Astrocyte (in vitro differentiated cells and primary cell): ENCODE data around the gene SCYL1. TPM values are rescaled to one million over a fixed set of nuclear protein-coding genes. Genes with fewer than 3 reads are reported as not detected.

Experiments used
- DNase-seq: peaks from one replicate; pipeline ENCODE4 v3.0.0-alpha.2; 2010; ENCODE audit warnings: low read depth
- FAIRE-seq: peaks from 2 replicates; lab custom pipeline; 2011; peaks lifted over from hg19 to GRCh38; lab: Jason Lieb, UNC
- H2AFZ ChIP-seq: 2 replicates; pipeline ENCODE4 v1.6.0; 2012; ENCODE audit warnings: low read depth, low read length, inconsistent platforms
- H3K27ac ChIP-seq: 2 replicates; pipeline ENCODE4 v1.5.1; 2011; ENCODE audit warnings: low read depth, low read length, inconsistent platforms
- H3K27me3 ChIP-seq: 2 replicates; pipeline ENCODE4 v1.6.0; 2011; ENCODE audit warnings: low read length, inconsistent platforms; ENCODE audit not compliant: insufficient read depth
- H3K36me3 ChIP-seq: 2 replicates; pipeline ENCODE4 v1.5.1; 2011; ENCODE audit warnings: low read length, inconsistent platforms; ENCODE audit not compliant: insufficient read depth
- H3K4me1 ChIP-seq: 2 replicates; pipeline ENCODE4 v1.5.1; 2011; ENCODE audit warnings: low read length, inconsistent platforms; ENCODE audit not compliant: insufficient read depth
- H3K4me2 ChIP-seq: 2 replicates; pipeline ENCODE4 v1.6.0; 2012; ENCODE audit warnings: low read length, inconsistent platforms
- H3K4me3 ChIP-seq: 2 replicates; pipeline ENCODE4 v1.5.1; 2011; ENCODE audit warnings: low read depth, mild to moderate bottlenecking, low read length, inconsistent platforms; ENCODE audit not compliant: insufficient read depth
- H3K79me2 ChIP-seq: 2 replicates; pipeline ENCODE4 v1.6.0; 2012; ENCODE audit warnings: mild to moderate bottlenecking, low read length, inconsistent platforms; ENCODE audit not compliant: insufficient read depth
- H3K9ac ChIP-seq: 2 replicates; pipeline ENCODE4 v1.6.0; 2012; ENCODE audit warnings: mild to moderate bottlenecking, low read length, inconsistent platforms
- H3K9me3 ChIP-seq: 2 replicates; pipeline ENCODE4 v1.5.1; 2012; ENCODE audit warnings: low read depth, mild to moderate bottlenecking, low read length, inconsistent platforms; ENCODE audit not compliant: insufficient read depth
- H4K20me1 ChIP-seq: 2 replicates; pipeline ENCODE4 v1.6.0; 2012; ENCODE audit warnings: low read length, inconsistent platforms; ENCODE audit not compliant: insufficient read depth
- H3K27ac Mint-ChIP-seq: one replicate; pipeline ENCODE4 v1.8.0; 2021; ENCODE audit warnings: mild to moderate bottlenecking, mixed read lengths; ENCODE audit not compliant: unreplicated experiment
- H3K27me3 Mint-ChIP-seq: one replicate; pipeline ENCODE4 v1.8.0; 2021; ENCODE audit warnings: low read depth, mixed read lengths; ENCODE audit not compliant: unreplicated experiment
- H3K36me3 Mint-ChIP-seq: one replicate; pipeline ENCODE4 v1.8.0; 2021; ENCODE audit warnings: low read depth, mixed read lengths; ENCODE audit not compliant: unreplicated experiment
- H3K4me1 Mint-ChIP-seq: one replicate; pipeline ENCODE4 v1.8.0; 2021; ENCODE audit warnings: low read depth, mixed read lengths; ENCODE audit not compliant: unreplicated experiment
- H3K4me3 Mint-ChIP-seq: one replicate; pipeline ENCODE4 v1.8.0; 2021; ENCODE audit warnings: mild to moderate bottlenecking, moderate library complexity, mixed read lengths; ENCODE audit not compliant: unreplicated experiment
- H3K9me3 Mint-ChIP-seq: one replicate; pipeline ENCODE4 v1.8.0; 2021; ENCODE audit warnings: mild to moderate bottlenecking, mixed read lengths; ENCODE audit not compliant: unreplicated experiment
- CTCF ChIP-seq: IDR thresholded peaks from 2 replicates; pipeline ENCODE4 v1.5.1; 2011; ENCODE audit warnings: low read depth, mild to moderate bottlenecking, inconsistent platforms, low read length, moderate library complexity; ENCODE audit not compliant: insufficient read depth
- EZH2 ChIP-seq: IDR thresholded peaks from 2 replicates; pipeline ENCODE4 v1.6.1; 2012; ENCODE audit warnings: mild to moderate bottlenecking, low read length, inconsistent platforms; ENCODE audit not compliant: insufficient read depth
- total RNA-seq: library from RNA; stranded (reverse); gene quantifications from 2 replicates; pipeline ENCODE4 v1.2.1, GENCODE V29; 2021

The SCYL1 gene
- total RNA-seq, 1 donor from 2014 or later, result 106 TPM

GRCh38 chr11:65477149-65477965 lies 47.5 kb upstream of the SCYL1 start:
- H3K27ac ChIP-seq, result peak overlapping the region; percentile 100
- FAIRE-seq (no peak), DNase-seq (peak; percentile 86)
- H3K27me3 Mint-ChIP-seq, result no peaks in the 10 kb centered on the region
- peaks cover 32% of the 10 kb centered on the region for H3K4me1 Mint-ChIP-seq
- H3K27ac Mint-ChIP-seq, result peak overlapping the region; percentile 98
- peak overlapping the region; percentile 99 for H3K9ac ChIP-seq
- H3K4me3 ChIP-seq, result peak overlapping the region; percentile 72
- no peaks in the 10 kb centered on the region for H3K9me3 Mint-ChIP-seq
- H3K9me3 ChIP-seq, result no peaks in the 10 kb centered on the region
- H3K4me2 ChIP-seq, result peak overlapping the region; percentile 98
- H3K36me3 Mint-ChIP-seq, result no peaks in the 10 kb centered on the region
- H3K4me1 ChIP-seq, result peaks cover 55% of the 10 kb centered on the region
- TF ChIP-seq CTCF (no peak), EZH2 (no peak)
- H3K79me2 ChIP-seq, result peaks cover 65% of the 10 kb centered on the region
- no peaks in the 10 kb centered on the region for H4K20me1 ChIP-seq
- peak overlapping the region; percentile 82 for H3K4me3 Mint-ChIP-seq
- no peaks in the 10 kb centered on the region for H3K36me3 ChIP-seq
- H3K27me3 ChIP-seq, result no peaks in the 10 kb centered on the region
- H2AFZ ChIP-seq, result peak overlapping the region; percentile 22

DNA sequence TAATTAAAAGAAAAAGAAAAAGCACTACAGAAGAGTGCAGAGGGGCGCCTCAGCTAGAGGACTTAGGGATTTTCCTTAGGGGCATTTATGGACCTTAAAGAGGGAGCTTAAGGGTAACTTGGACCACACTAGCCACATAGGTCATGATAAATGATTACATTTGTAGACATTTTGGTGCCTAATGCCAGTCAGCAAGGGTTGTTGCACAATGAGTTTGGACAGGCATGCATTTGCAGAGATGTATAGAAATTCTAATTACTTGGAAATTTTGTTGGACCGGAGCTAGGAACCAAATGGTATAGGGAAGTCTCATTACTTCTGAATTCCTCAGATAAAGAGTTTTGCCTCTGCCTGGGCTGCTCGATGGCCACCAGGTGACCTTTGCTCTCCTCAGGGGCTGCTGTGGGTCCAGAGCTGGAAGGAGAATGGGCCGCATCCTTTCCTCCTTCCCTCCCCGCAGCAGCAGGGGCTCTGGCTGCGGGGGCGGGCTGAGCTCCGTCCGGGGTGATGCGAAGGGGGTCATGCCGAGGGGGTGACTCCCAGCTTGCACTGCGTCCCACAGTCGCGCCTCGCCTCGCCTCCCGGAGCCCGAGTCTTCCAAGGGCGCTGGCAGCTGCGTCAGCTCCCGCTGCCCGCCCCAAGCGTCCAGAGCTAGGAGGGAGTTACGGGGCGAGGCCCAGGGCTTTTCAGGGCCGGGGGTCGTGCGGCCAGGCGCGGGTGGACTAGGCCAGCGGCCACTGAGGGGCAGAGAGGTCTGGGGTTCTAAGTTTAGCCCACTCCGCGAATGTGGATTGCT lies 46.3 kb upstream of the SCYL1 start:
- H3K4me1 Mint-ChIP-seq, result peaks cover 39% of the 10 kb centered on the region
- no peaks in the 10 kb centered on the region for H3K9me3 Mint-ChIP-seq
- H3K9ac ChIP-seq, result peak overlapping the region; percentile 88
- no peak overlapping the region for H3K4me3 Mint-ChIP-seq
- peak overlapping the region; percentile 26 for H3K27ac Mint-ChIP-seq
- H3K9me3 ChIP-seq, result no peaks in the 10 kb centered on the region
- H3K27me3 ChIP-seq, result no peaks in the 10 kb centered on the region
- no peaks in the 10 kb centered on the region for H3K36me3 ChIP-seq
- no peaks in the 10 kb centered on the region for H3K36me3 Mint-ChIP-seq
- no peaks in the 10 kb centered on the region for H3K27me3 Mint-ChIP-seq
- H3K4me3 ChIP-seq, result peak overlapping the region; percentile 35
- peaks cover 48% of the 10 kb centered on the region for H3K4me1 ChIP-seq
- peak overlapping the region; percentile 80 for H3K4me2 ChIP-seq
- peak overlapping the region; percentile 38 for H2AFZ ChIP-seq
- TF ChIP-seq CTCF (no peak), EZH2 (no peak)
- FAIRE-seq (no peak), DNase-seq (peak; percentile 35)
- H3K79me2 ChIP-seq, result peaks cover 54% of the 10 kb centered on the region
- H3K27ac ChIP-seq, result peak overlapping the region; percentile 100
- no peaks in the 10 kb centered on the region for H4K20me1 ChIP-seq
